Smooth muscle cell (in vitro differentiated cells): ENCODE measurements around the gene HOXA6. TPM values are rescaled to one million over a fixed set of nuclear protein-coding genes. Genes with fewer than 3 reads are reported as not detected.
A peak's percentile ranks its signal among the peaks of the same experiment; 100 is the strongest.

Source experiments
- DNase-seq: peaks from one replicate; lab custom pipeline; 2025; ENCODE audit not compliant: unreplicated experiment; lab: John Stamatoyannopoulos, UW
- H2AFZ ChIP-seq: fragments of 200-600 bp; sonication (generic); 2 replicates; pipeline ENCODE4 v1.6.0; 2016; ENCODE audit warnings: antibody characterized with exemption, low read depth, mild to moderate bottlenecking
- H3F3A ChIP-seq: fragments of 200-600 bp; sonication (generic); 2 replicates; pipeline ENCODE4 v1.6.0; 2017; ENCODE audit warnings: antibody characterized with exemption, low read depth
- H3K27ac ChIP-seq: fragments of 200-600 bp; sonication (generic); 2 replicates; pipeline ENCODE4 v1.5.1; 2016; ENCODE audit warnings: low read depth, mild to moderate bottlenecking
- H3K27me3 ChIP-seq: fragments of 200-600 bp; sonication (generic); 2 replicates; pipeline ENCODE4 v1.6.1; 2016; ENCODE audit warnings: low read depth, mild to moderate bottlenecking
- H3K36me3 ChIP-seq: fragments of 200-600 bp; sonication (generic); 2 replicates; pipeline ENCODE4 v1.5.1; 2016; ENCODE audit warnings: low read depth
- H3K4me1 ChIP-seq: fragments of 200-600 bp; sonication (generic); 2 replicates; pipeline ENCODE4 v1.5.1; 2016; ENCODE audit warnings: low read depth
- H3K4me2 ChIP-seq: fragments of 200-600 bp; sonication (generic); 2 replicates; pipeline ENCODE4 v1.6.0; 2016; ENCODE audit warnings: mild to moderate bottlenecking
- H3K4me3 ChIP-seq: fragments of 200-600 bp; sonication (generic); 2 replicates; pipeline ENCODE4 v1.5.1; 2016; ENCODE audit warnings: mild to moderate bottlenecking
- H3K79me2 ChIP-seq: fragments of 200-600 bp; sonication (generic); 2 replicates; pipeline ENCODE4 v1.6.0; 2016; ENCODE audit warnings: low read depth, mild to moderate bottlenecking
- H3K9ac ChIP-seq: fragments of 200-600 bp; sonication (generic); 2 replicates; pipeline ENCODE4 v1.6.0; 2016; ENCODE audit warnings: low read depth
- H3K9me3 ChIP-seq: fragments of 200-600 bp; sonication (generic); replicated peaks from 2 replicates; pipeline ENCODE4 v1.5.1; 2016; ENCODE audit warnings: low read depth
- H4K20me1 ChIP-seq: fragments of 200-600 bp; sonication (generic); 2 replicates; pipeline ENCODE4 v1.6.0; 2016; ENCODE audit warnings: low read depth
- WGBS: methylation state at CpG from one replicate; pipeline ENCODE4 v1.1.7; 2016; ENCODE audit warnings: low lambda C conversion rate; 5-methylcytosine and 5-hydroxymethylcytosine counted together
- polyA plus RNA-seq: library from polyadenylated mRNA; unstranded; fragments of >200 nt; fragmentation: Nextera tagmentation; extraction: Ambion mirVana; gene quantifications from 2 replicates; pipeline ENCODE4 v1.2.1, GENCODE V29; 2016
- total RNA-seq: library from RNA; depleted of rRNA; stranded (reverse); fragments of >200 nt; gene quantifications from 2 replicates; pipeline ENCODE4 v1.2.3, GENCODE V29; 2014
- TF ChIP-seq, protein P1 (sequence below): fragments of 200-600 bp; sonication (generic); IDR thresholded peaks from 2 replicates; pipeline ENCODE4 v1.5.1; 2017; ENCODE audit warnings: borderline replicate concordance, mild to moderate bottlenecking, antibody characterized with exemption; ENCODE audit not compliant: insufficient read depth, poor library complexity, severe bottlenecking

Gene HOXA6
- total and polyA plus RNA-seq, 2 experiments from 2014 or later, result 0.56 to 0.58 TPM

DNA sequence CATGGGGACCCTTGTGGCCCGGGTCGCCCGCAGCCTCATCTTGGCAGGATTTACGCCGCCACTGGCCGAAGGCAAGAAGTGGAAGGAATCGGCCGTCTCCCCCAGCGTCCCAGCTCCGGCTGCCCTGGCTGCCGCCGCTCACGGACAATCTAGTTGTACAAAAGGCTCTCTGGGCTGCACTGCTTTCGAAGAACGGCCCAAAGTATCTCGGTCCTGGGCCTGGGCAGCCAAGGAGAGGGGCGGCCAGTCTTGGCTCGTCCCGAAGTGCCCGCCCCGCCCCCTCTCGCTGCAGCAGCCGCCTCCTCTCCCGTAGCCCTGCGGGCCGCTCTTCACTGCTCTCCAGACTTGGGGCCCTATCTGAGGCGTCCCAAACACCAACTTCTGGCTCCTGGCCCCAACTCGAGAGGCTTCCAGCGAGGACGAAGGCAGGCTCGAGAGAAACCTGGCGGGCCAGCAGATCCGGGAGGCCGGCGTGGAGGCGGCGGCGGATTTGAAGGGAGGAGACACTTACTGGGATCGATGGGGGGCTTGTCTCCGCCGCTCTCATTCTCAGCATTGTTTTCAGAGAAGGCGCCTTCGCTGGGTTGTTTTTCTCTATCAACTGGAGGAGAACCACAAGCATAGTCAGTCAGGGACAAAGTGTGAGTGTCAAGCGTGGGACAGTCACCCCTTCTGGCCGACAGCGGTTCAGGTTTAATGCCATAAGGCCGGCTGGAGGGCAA is 17.0 kb upstream of the HOXA6 start:
- peaks cover 78% of the 10 kb centered on the region for H3K79me2 ChIP-seq
- peaks cover 7% of the 10 kb centered on the region for H3F3A ChIP-seq
- WGBS, result 11% methylated on average over 46 of the region's 47 CpGs
- H3K27ac ChIP-seq, result peak overlapping the region; percentile 95
- TF ChIP-seq, protein P1, sequence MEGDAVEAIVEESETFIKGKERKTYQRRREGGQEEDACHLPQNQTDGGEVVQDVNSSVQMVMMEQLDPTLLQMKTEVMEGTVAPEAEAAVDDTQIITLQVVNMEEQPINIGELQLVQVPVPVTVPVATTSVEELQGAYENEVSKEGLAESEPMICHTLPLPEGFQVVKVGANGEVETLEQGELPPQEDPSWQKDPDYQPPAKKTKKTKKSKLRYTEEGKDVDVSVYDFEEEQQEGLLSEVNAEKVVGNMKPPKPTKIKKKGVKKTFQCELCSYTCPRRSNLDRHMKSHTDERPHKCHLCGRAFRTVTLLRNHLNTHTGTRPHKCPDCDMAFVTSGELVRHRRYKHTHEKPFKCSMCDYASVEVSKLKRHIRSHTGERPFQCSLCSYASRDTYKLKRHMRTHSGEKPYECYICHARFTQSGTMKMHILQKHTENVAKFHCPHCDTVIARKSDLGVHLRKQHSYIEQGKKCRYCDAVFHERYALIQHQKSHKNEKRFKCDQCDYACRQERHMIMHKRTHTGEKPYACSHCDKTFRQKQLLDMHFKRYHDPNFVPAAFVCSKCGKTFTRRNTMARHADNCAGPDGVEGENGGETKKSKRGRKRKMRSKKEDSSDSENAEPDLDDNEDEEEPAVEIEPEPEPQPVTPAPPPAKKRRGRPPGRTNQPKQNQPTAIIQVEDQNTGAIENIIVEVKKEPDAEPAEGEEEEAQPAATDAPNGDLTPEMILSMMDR, result no peak
- H2AFZ ChIP-seq, result no peak overlapping the region
- peak overlapping the region; percentile 56 for H3K9ac ChIP-seq
- peak overlapping the region; percentile 67 for H3K4me3 ChIP-seq
- H3K9me3 ChIP-seq, result no peaks in the 10 kb centered on the region
- H3K4me1 ChIP-seq, result peaks cover 3% of the 10 kb centered on the region
- no peaks in the 10 kb centered on the region for H3K36me3 ChIP-seq
- H4K20me1 ChIP-seq, result peaks cover 6% of the 10 kb centered on the region
- H3K27me3 ChIP-seq, result peaks cover 45% of the 10 kb centered on the region
- DNase-seq, result no peak
- H3K4me2 ChIP-seq, result peak overlapping the region; percentile 89

DNA sequence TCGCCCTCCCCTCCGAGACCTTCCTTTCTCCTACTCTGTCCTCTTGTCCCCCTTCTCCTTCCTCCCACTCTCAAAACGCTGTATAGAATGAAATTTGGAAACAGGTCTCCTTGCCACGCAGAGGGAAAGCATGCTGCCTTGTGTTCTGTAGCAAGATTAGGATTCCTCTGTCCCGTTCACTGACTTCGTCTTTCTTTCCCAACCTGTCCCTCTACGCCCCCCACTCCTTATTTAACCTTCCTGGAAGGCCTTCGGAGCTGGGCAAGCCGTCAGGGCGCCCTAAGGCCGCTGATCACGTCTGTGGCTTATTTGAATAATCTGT is 16.4 kb upstream of the HOXA6 start:
- peak overlapping the region; percentile 67 for H3K4me3 ChIP-seq
- H3K27ac ChIP-seq, result peak overlapping the region; percentile 95
- WGBS, result 21% methylated on average over 12 of the region's 12 CpGs
- peaks cover 50% of the 10 kb centered on the region for H3K27me3 ChIP-seq
- peaks cover 6% of the 10 kb centered on the region for H4K20me1 ChIP-seq
- peaks cover 3% of the 10 kb centered on the region for H3K4me1 ChIP-seq
- H3K9me3 ChIP-seq, result no peaks in the 10 kb centered on the region
- peak overlapping the region; percentile 89 for H3K4me2 ChIP-seq
- H3K9ac ChIP-seq, result peak overlapping the region; percentile 34
- H2AFZ ChIP-seq, result no peak overlapping the region
- TF ChIP-seq, protein P1, result no peak
- H3F3A ChIP-seq, result peaks cover 7% of the 10 kb centered on the region
- H3K79me2 ChIP-seq, result peaks cover 72% of the 10 kb centered on the region
- DNase-seq, result no peak
- H3K36me3 ChIP-seq, result no peaks in the 10 kb centered on the region

DNA sequence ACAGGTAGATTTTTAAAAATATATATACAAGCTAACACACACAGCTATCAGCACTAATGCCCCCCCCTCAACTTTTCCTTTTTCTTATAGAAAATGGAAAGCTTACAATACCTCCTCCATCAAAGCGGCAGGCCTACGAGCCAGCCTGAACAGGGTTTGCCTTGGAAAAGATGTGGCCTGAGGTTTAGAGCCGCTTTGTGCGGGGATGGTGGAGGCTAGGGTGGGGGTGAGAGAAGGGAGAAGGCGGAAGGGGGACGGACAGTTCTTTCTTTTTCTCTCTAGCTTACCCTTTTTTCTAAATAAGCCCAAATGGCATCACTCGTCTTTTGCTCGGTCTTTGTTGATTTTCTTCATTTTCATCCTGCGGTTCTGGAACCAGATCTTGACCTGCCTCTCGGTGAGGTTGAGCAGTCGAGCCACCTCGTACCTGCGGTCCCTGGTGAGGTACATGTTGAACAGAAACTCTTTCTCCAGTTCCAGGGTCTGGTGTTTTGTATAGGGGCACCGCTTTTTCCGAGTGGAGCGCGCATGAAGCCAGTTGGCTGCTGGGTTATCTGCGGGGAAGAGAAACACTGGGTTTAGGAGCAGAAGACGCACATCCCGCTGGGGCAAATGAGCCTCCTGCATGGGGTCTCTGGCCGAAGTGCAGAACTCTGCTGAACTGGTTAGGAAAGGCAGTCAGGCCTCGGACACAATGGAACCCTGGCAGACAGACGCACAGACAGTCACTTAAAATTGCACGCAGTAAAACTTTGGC is 15.9 kb upstream of the HOXA6 start:
- peaks cover 3% of the 10 kb centered on the region for H3F3A ChIP-seq
- no peak overlapping the region for H3K27ac ChIP-seq
- 54% methylated on average over 24 of the region's 24 CpGs for WGBS
- TF ChIP-seq, protein P1, result no peak
- H3K4me2 ChIP-seq, result peak overlapping the region; percentile 89
- H3K4me3 ChIP-seq, result peak overlapping the region; percentile 67
- H3K36me3 ChIP-seq, result no peaks in the 10 kb centered on the region
- H3K79me2 ChIP-seq, result peaks cover 67% of the 10 kb centered on the region
- DNase-seq, result no peak
- no peaks in the 10 kb centered on the region for H3K9me3 ChIP-seq
- H3K4me1 ChIP-seq, result peaks cover 3% of the 10 kb centered on the region
- H3K27me3 ChIP-seq, result peaks cover 56% of the 10 kb centered on the region
- peak overlapping the region; percentile 34 for H3K9ac ChIP-seq
- no peak overlapping the region for H2AFZ ChIP-seq
- H4K20me1 ChIP-seq, result peaks cover 6% of the 10 kb centered on the region
